Uterus (tissue), 4 donors: Measurements from ENCODE around the gene DKKL1. TPM values are rescaled to one million over a fixed set of nuclear protein-coding genes. Genes with fewer than 3 reads are reported as not detected.

Experiments
- DNase-seq, 2 donors: peaks; one replicate each; pipeline ENCODE4 v3.0.0-alpha.2; 2019 to 2020
- H3K27ac ChIP-seq, 2 donors: fragments of 200-600 bp; sonication (generic); 1 replicate in 1 of 2; 2 replicates in 1 of 2; pipeline ENCODE4 v1.5.1; 2016 to 2018
- H3K27me3 ChIP-seq, 2 donors: fragments of 200-600 bp; sonication (generic); one replicate each; pipeline ENCODE4 v1.5.1; 2018 to 2019; ENCODE audit warnings: control low read depth in 1 of 2
- H3K36me3 ChIP-seq, 2 donors: fragments of 200-600 bp; sonication (generic); one replicate each; pipeline ENCODE4 v1.5.1; 2019; ENCODE audit warnings: control low read depth in 1 of 2
- H3K4me1 ChIP-seq, 2 donors: fragments of 200-600 bp; sonication (generic); one replicate each; pipeline ENCODE4 v1.5.1; 2018 to 2019; ENCODE audit warnings: control low read depth in 1 of 2
- H3K4me3 ChIP-seq, 2 donors: fragments of 200-600 bp; sonication (generic); 1 replicate in 1 of 2; 2 replicates in 1 of 2; pipeline ENCODE4 v1.5.1; 2018 to 2019; ENCODE audit warnings: mild to moderate bottlenecking in 1 of 2
- H3K9me3 ChIP-seq, 2 donors: fragments of 200-600 bp; sonication (generic); one replicate each; pipeline ENCODE4 v1.5.1; 2019; ENCODE audit warnings: control low read depth in 1 of 2
- CTCF ChIP-seq, 4 experiments: fragments of 200-600 bp in 2 of 4; fragments of 450-650 bp in 2 of 4; sonication (generic) in 2 of 4; IDR thresholded peaks; one replicate each; pipeline ENCODE4 v1.5.1; 2016 to 2019; ENCODE audit warnings: antibody characterized with exemption in 4 of 4, mild to moderate bottlenecking in 2 of 4, moderate library complexity in 1 of 4
- POLR2A ChIP-seq, 2 donors: fragments of 450-650 bp; IDR thresholded peaks; one replicate each; pipeline ENCODE4 v1.6.1; 2016; ENCODE audit warnings: antibody characterized with exemption in 2 of 2, mild to moderate bottlenecking in 1 of 2, moderate library complexity in 1 of 2
- intact Hi-C: fragments of 100-400 bp; cut with DNase I; formaldehyde crosslinking; loops from one replicate; pipeline ENCODE4 v1.15.1; 2023; ENCODE audit warnings: low total_unique reads
- total RNA-seq, 4 donors: library from RNA; depleted of rRNA in 3 of 4; stranded (reverse); fragments of >200 nt in 3 of 4; gene quantifications; one replicate each; pipeline versions ENCODE4 v1.1.0 to v1.2.4, GENCODE V29; 2014 to 2023
- donor health status: DM: yes; HTN: yes; CAD: no.

Gene DKKL1
- total RNA-seq, 4 donors from 2014 or later: 1.3 TPM; not detected in 3

GRCh38 chr19:49400029-49400428, 36.4 kb downstream of the DKKL1 start:
- intact Hi-C loops: no loop called here
- Histone ChIP-seq H3K4me3 (no peak overlapping the region), H3K27me3 (no peaks in the 10 kb centered on the region), H3K9me3 (no peaks in the 10 kb centered on the region), H3K36me3 (no peaks in the 10 kb centered on the region), H3K27ac (no peak overlapping the region), H3K4me1 (no peaks in the 10 kb centered on the region)
- no peak for TF ChIP-seq POLR2A (IDR thresholded peaks at IDR 0.05)
- no peak for TF ChIP-seq CTCF (IDR thresholded peaks at IDR 0.05)
- DNase-seq: no peak

GRCh38 chr19:49403404-49404187, 39.9 kb downstream of the DKKL1 start:
- TF ChIP-seq CTCF (IDR thresholded peaks at IDR 0.05): no peak
- no peak for TF ChIP-seq POLR2A (IDR thresholded peaks at IDR 0.05)
- H3K27me3 ChIP-seq: no peaks in the 10 kb centered on the region
- intact Hi-C loops: no loop called here
- H3K4me3 ChIP-seq: no peak overlapping the region
- H3K36me3 ChIP-seq: no peaks in the 10 kb centered on the region
- no peaks in the 10 kb centered on the region for H3K4me1 ChIP-seq
- H3K27ac ChIP-seq: no peak overlapping the region
- no peaks in the 10 kb centered on the region for H3K9me3 ChIP-seq
- no peak for DNase-seq

- intact Hi-C loops: no loop called here
These were observed 43.4 kb downstream of the DKKL1 start for GRCh38 chr19:49407079-49407478.

GRCh38 chr19:49407482-49408015, 43.9 kb downstream of the DKKL1 start:
- Histone ChIP-seq H3K27ac (no peak overlapping the region), H3K27me3 (no peaks in the 10 kb centered on the region), H3K4me3 (no peak overlapping the region), H3K36me3 (no peaks in the 10 kb centered on the region), H3K4me1 (no peaks in the 10 kb centered on the region), H3K9me3 (no peaks in the 10 kb centered on the region)
- DNase-seq: no peak
- TF ChIP-seq POLR2A (IDR thresholded peaks at IDR 0.05): no peak
- TF ChIP-seq CTCF (IDR thresholded peaks at IDR 0.05): no peak
- intact Hi-C loops: no loop called here

More at GRCh38 chr19:49407079-49407478, 43.4 kb downstream of the DKKL1 start:
- H3K9me3 ChIP-seq: no peaks in the 10 kb centered on the region
- H3K27me3 ChIP-seq: no peaks in the 10 kb centered on the region
- H3K4me3 ChIP-seq: no peak overlapping the region
- no peaks in the 10 kb centered on the region for H3K36me3 ChIP-seq
- TF ChIP-seq POLR2A (IDR thresholded peaks at IDR 0.05) (no peak), CTCF (IDR thresholded peaks at IDR 0.05) (no peak)
- H3K27ac ChIP-seq: no peak overlapping the region
- no peaks in the 10 kb centered on the region for H3K4me1 ChIP-seq
- DNase-seq: no peak

GRCh38 chr19:49408816-49409440, 45.3 kb downstream of the DKKL1 start:
- H3K4me3 ChIP-seq: no peak overlapping the region
- no peaks in the 10 kb centered on the region for H3K4me1 ChIP-seq
- DNase-seq: no peak
- intact Hi-C loops: no loop called here
- H3K27ac ChIP-seq: no peak overlapping the region
- no peaks in the 10 kb centered on the region for H3K9me3 ChIP-seq
- no peaks in the 10 kb centered on the region for H3K36me3 ChIP-seq
- TF ChIP-seq POLR2A (IDR thresholded peaks at IDR 0.05): no peak
- TF ChIP-seq CTCF (IDR thresholded peaks at IDR 0.05): no peak
- no peaks in the 10 kb centered on the region for H3K27me3 ChIP-seq
